Ovary (tissue), 9 donors: Measurements from ENCODE around the gene TOR3A. TPM values are rescaled to one million over a fixed set of nuclear protein-coding genes. Genes with fewer than 3 reads are reported as not detected.

Experiments
- DNase-seq, 5 donors: peaks; one replicate each; pipeline ENCODE4 v3.0.0-alpha.2; 2019 to 2020
- H3K27ac ChIP-seq, 2 donors: fragments of 200-600 bp; one replicate each; pipeline versions ENCODE4 v1.5.1 to v1.8.0; 2019 to 2022
- H3K27me3 ChIP-seq: fragments of 200-600 bp; one replicate; pipeline ENCODE4 v1.8.0; 2022
- H3K36me3 ChIP-seq: fragments of 200-600 bp; sonication (generic); one replicate; pipeline ENCODE4 v1.5.1; 2019
- H3K4me1 ChIP-seq: one replicate; pipeline ENCODE4 v1.8.1; 2013; ENCODE audit warnings: mild to moderate bottlenecking, moderate library complexity; ENCODE audit not compliant: insufficient read depth
- H3K4me3 ChIP-seq: fragments of 200-600 bp; sonication (generic); one replicate; pipeline ENCODE4 v1.5.1; 2017
- H3K9me3 ChIP-seq, 2 donors: fragments of 200-600 bp in 1 of 2; sonication (generic) in 1 of 2; one replicate each; pipeline versions ENCODE4 v1.5.1 to v1.8.1; 2013 to 2019; ENCODE audit warnings: mild to moderate bottlenecking in 1 of 2, moderate library complexity in 1 of 2
- CTCF ChIP-seq, 3 donors: fragments of 450-650 bp in 2 of 3; fragments of 200-600 bp in 1 of 3; IDR thresholded peaks; one replicate each; pipeline versions ENCODE4 v1.5.1 to v1.8.0; 2016 to 2022; ENCODE audit warnings: antibody characterized with exemption in 3 of 3, mild to moderate bottlenecking in 1 of 3
- EP300 ChIP-seq: sonication (generic); formaldehyde crosslinking; IDR thresholded peaks from one replicate; pipeline ENCODE4 v1.6.1; 2017; ENCODE audit warnings: antibody characterized with exemption
- POLR2A ChIP-seq: fragments of 450-650 bp; IDR thresholded peaks from one replicate; pipeline ENCODE4 v1.6.1; 2017; ENCODE audit warnings: antibody characterized with exemption, mild to moderate bottlenecking, moderate library complexity
- WGBS, 3 donors: extraction: QIAGEN DNeasy Blood & Tissue Kit in 1 of 3; methylation state at CpG; one replicate each; pipeline versions ENCODE4 v1.1.5 to v1.1.7; 2013 to 2017; 5-methylcytosine and 5-hydroxymethylcytosine counted together
- intact Hi-C, 4 donors: fragments of 100-400 bp; cut with DNase I; formaldehyde crosslinking; loops; one replicate each; pipeline versions ENCODE4 v1.11.0 to v1.15.1; 2022 to 2023
- polyA plus RNA-seq, 2 donors: library from polyadenylated mRNA; stranded (reverse); fragments of 200-250 nt in 1 of 2; fragments of 350-450 nt in 1 of 2; fragmentation: Illumina TruSeq in 1 of 2; extraction: RNeasy Lipid Tissue Mini Kit (QIAGEN cat#74804) in 1 of 2; gene quantifications; one replicate each; pipeline ENCODE4 v1.2.3, GENCODE V29; 2013 to 2014
- total RNA-seq, 7 donors: library from RNA; depleted of rRNA in 2 of 7; stranded (reverse); fragments of >200 nt in 2 of 7; fragmentation: NEBNext Ultra II Directional in 3 of 7; extraction: Animal tissue kit (Norgen Biotek cat#: 25700) in 3 of 7; gene quantifications; one replicate each; pipeline versions ENCODE4 v1.1.0 to v1.2.4, GENCODE V29; 2016 to 2023
- donor health status: DM: no; HTN: no; CAD: no; lungs with moderate emphysema.
- donor health status: DM: no; HTN: no; CAD: no.
- donor health status: Bipolar disorder and iron deficiency.
- donor health status: DM: yes; HTN: yes; CAD: no.
- donor health status: DM: no; HTN: no; CAD: no.
- donor health status: DM: yes; HTN: yes; CAD: no.

TOR3A gene
- total and polyA plus RNA-seq, 9 donors = 17.8 to 55.0 (median 26.1) TPM

GRCh38 chr1:179042087-179042486 lies 39.8 kb upstream of the TOR3A start:
- intact Hi-C loops = no loop called here
- 86 to 94% (median 93%) methylated on average over 8 of the region's 8 CpGs for WGBS, 3 donors
- H3K4me1 ChIP-seq = peaks cover 6% of the 10 kb centered on the region
- no peaks in the 10 kb centered on the region for H3K9me3 ChIP-seq
- no peak for DNase-seq
- no peaks in the 10 kb centered on the region for H3K36me3 ChIP-seq
- H3K27me3 ChIP-seq = no peaks in the 10 kb centered on the region
- no peak for TF ChIP-seq CTCF (IDR thresholded peaks at IDR 0.05)
- no peak for TF ChIP-seq POLR2A
- TF ChIP-seq EP300 = no peak
- no peak overlapping the region for H3K27ac ChIP-seq
- H3K4me3 ChIP-seq = no peak overlapping the region

DNA sequence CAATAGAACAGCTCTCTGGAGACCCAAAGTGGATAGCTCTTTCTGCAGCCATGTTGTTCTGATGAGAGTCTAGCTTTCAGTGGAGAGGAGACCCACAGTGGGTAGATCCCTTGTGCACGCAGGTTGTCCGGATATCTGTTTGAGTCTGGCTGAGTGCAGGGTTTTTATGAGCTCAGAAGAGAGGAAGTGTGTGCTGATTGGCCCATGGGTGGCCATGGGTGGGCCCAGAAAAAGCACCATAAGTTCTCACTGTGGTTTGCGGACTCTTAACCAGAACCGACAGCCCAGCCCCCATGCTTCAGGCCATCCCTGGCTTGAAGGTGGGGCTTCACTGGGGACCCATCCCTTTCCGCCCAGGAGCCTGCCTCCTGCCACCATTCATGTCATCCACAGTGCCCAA lies 39.2 kb upstream of the TOR3A start:
- no peak for DNase-seq
- Histone ChIP-seq H3K27ac (no peak overlapping the region), H3K4me3 (no peak overlapping the region), H3K27me3 (no peaks in the 10 kb centered on the region), H3K9me3 (no peaks in the 10 kb centered on the region), H3K36me3 (no peaks in the 10 kb centered on the region), H3K4me1 (peaks cover 6% of the 10 kb centered on the region)
- 97 to 100% (median 97%) methylated on average over 5 of the region's 5 CpGs for WGBS, 3 donors
- TF ChIP-seq EP300 (no peak), POLR2A (no peak), CTCF (IDR thresholded peaks at IDR 0.05) (no peak)
- intact Hi-C loops = no loop called here

DNA sequence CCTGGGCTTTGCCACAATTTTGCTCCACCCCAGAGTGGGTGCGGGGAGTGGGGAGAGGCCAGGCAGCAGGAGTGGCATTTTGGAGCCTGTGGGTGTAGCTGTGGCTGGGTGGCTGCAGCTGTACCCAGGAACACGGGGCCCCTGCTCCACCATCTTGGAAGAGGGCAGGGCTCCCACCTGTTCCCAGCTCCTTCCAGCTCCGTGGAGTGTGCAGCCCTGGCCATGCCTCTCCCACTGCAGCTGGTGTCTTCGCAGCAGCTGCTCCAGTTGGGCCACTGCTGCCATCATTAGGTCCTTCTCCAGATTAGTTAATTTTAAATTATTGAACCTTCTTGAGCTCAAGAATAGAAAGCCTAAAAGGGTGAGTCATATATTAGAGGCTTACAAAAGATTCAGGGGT lies 38.6 kb upstream of the TOR3A start:
- Histone ChIP-seq H3K4me1 (peaks cover 2% of the 10 kb centered on the region), H3K27ac (no peak overlapping the region), H3K36me3 (no peaks in the 10 kb centered on the region), H3K9me3 (no peaks in the 10 kb centered on the region), H3K27me3 (no peaks in the 10 kb centered on the region), H3K4me3 (no peak overlapping the region)
- no peak for DNase-seq
- 87 to 94% (median 92%) methylated on average over 4 of the region's 4 CpGs for WGBS, 3 donors
- TF ChIP-seq EP300 (no peak), POLR2A (no peak)
- intact Hi-C loops = no loop called here

DNA sequence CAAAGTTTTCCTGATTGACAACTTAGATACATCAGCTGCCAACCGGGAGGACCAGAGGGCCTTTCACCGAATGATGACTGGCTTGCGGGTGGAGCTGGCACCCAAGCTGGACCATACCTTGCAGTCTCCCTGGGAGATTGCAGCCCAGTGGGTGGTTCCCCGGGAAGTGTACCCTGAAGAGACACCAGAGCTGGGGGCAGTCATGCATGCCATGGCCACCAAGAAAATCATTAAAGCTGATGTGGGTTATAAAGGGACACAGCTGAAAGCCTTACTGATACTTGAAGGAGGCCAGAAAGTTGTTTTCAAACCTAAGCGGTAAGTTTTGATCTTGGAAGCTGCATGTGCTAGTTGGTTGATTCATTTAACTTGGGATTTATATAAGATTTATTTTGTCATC lies 38.0 kb upstream of the TOR3A start:
- H3K27ac ChIP-seq = no peak overlapping the region
- H3K9me3 ChIP-seq = no peaks in the 10 kb centered on the region
- H3K4me1 ChIP-seq = peaks cover 2% of the 10 kb centered on the region
- 95 to 99% (median 98%) methylated on average over 5 of the region's 5 CpGs for WGBS, 3 donors
- no peak for TF ChIP-seq POLR2A
- TF ChIP-seq EP300 = no peak
- no peak for TF ChIP-seq CTCF (IDR thresholded peaks at IDR 0.05)
- H3K27me3 ChIP-seq = no peaks in the 10 kb centered on the region
- intact Hi-C loops = no loop called here
- no peak overlapping the region for H3K4me3 ChIP-seq
- no peaks in the 10 kb centered on the region for H3K36me3 ChIP-seq
- DNase-seq = no peak

- Histone ChIP-seq H3K4me3 (no peak overlapping the region), H3K9me3 (no peaks in the 10 kb centered on the region), H3K36me3 (no peaks in the 10 kb centered on the region), H3K27me3 (no peaks in the 10 kb centered on the region), H3K27ac (no peak overlapping the region), H3K4me1 (no peaks in the 10 kb centered on the region)
- TF ChIP-seq POLR2A (no peak), CTCF (IDR thresholded peaks at IDR 0.05) (no peak), EP300 (no peak)
- WGBS, 3 donors = 75 to 78% (median 77%) methylated on average over 14 of the region's 14 CpGs
- intact Hi-C loops = loop anchor here in 1 of 4 donors (5.0 kb wide), 1 partner anchor 1640 kb away; no protein-coding TSS in a partner anchor
- no peak for DNase-seq
Observed at GRCh38 chr1:179046808-179047635, 34.8 kb upstream of the TOR3A start.
